Measurements from ENCODE around the gene ALK. TPM values are rescaled to one million over a fixed set of nuclear protein-coding genes. Genes with fewer than 3 reads are reported as not detected.
A peak's percentile ranks its signal among the peaks of the same experiment; 100 is the strongest.
"Not testable (repeated sequence)": the region's sequence is repeated elsewhere in the genome, so short reads cannot be mapped to it uniquely, and the experiment has no call there.

Gene ALK
- total RNA-seq, 2 donors from 2014 or later: 0.37 TPM; not detected in 1

DNA sequence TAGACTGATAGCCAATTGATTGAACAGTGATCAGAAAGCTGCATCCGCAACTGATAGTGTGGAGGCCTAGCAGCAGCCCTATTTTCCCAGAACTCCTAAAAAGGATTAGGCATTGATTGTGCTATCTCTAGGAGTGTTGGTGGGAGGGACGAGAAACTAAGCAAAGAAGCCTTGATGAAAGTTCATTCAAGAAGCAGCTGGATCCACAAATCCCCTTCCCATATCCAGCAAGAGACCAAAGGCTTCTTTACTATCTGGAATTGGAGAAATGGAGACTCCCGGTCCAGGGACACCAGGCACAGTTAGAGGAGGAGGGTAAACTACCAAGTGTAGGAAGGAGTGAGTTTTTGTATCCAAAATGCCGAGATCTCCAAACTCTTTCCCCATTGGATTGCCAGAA is 151.5 kb downstream of the ALK start:
- DNase-seq (ENCODE audit: low spot score): no peak
- intact Hi-C loops (cut with DNase I): no loop called here

GRCh38 chr2:29767606-29768335 is 153.6 kb downstream of the ALK start:
- intact Hi-C loops (cut with DNase I): no loop called here
- DNase-seq (ENCODE audit: low spot score): no peak

DNA sequence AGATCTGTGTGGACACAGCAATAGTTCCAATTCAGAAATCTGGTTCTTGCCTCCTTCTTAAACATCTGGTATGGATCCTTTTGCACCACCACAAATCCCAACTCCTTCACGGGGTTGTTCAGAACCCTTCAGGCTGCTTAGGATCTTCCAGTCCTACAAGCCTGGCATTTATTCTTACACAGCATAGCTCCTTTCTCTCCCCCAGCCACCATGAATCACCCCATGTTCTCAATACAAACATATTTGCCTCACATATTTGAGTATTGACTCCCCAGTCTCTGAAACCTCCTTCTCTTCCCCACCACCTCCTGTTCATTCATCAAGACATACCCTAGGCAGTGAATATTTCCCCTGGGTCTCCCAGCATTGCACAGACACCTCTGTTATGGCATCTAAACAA is 155.2 kb downstream of the ALK start:
- no peak for DNase-seq (ENCODE audit: low spot score)
- intact Hi-C loops (cut with DNase I): no loop called here

DNA sequence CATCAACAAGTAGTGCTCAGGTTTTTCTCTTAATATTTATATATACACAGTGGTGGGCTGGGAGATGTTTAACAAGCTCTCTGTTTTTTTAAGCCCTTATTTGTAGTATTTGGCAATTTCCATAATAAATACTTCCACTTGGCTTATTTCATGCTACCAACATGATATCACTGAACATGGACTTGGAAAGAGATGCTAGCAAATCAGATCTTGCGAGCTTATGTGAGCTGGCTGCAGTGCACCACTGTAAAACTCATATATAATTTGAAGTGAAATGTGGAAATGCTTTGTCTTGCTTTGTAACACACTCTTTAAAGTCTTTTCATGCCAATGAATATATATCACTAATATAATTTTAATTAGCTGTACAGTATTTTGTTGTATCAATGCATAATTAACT is 155.7 kb downstream of the ALK start:
- no peak for DNase-seq (ENCODE audit: low spot score)
- intact Hi-C loops (cut with DNase I): no loop called here

DNA sequence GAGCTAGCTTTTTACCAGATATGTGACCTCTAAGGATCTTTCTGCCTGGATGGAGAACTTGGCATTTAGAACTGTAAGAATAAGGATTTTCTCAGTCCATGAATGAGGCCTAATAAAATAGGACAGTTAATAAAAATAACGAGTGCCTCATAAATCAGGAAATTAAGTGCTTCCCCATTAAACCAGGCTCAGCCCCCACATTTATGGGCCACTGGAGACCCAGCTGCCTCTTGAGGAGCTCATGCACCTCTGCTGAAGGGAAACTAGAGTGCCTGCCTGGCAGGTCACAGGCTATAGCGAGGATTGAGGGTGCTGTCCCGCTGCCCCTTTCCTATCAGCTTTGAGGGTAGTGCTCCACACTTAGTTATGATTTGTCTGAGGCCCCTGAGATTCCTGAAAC is 158.0 kb downstream of the ALK start:
- no peak for DNase-seq (ENCODE audit: low spot score)
- intact Hi-C loops (cut with DNase I): no loop called here

GRCh38 chr2:29762239-29762638 is 159.1 kb downstream of the ALK start:
- intact Hi-C loops (cut with DNase I): no loop called here
- DNase-seq (ENCODE audit: low spot score): no peak

DNA sequence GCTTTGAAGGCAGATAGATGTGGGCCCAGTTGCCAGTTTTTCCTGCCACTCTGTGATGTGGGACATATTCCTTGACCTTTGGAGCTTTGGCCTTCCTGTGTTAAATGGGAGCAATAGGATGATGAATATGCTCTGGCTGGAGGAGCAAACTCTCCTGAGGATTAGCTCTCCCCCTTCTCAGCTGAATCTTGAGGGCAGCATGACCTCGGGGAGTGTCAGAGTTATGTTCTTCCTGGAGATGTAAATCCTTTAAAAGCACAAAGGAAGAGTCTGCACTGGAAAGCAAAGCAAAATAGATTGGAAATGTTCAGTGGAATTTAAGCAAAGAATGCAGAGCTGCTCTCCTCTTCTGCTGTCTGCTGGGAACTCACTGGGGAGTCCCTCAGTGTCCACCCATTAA is 160.1 kb downstream of the ALK start:
- DNase-seq (ENCODE audit: low spot score): no peak
- intact Hi-C loops (cut with DNase I): no loop called here

GRCh38 chr2:29760008-29760407 is 161.4 kb downstream of the ALK start:
- DNase-seq (ENCODE audit: low spot score): no peak
- intact Hi-C loops (cut with DNase I): no loop called here

GRCh38 chr2:29759360-29759759 is 162.0 kb downstream of the ALK start:
- no peak for DNase-seq (ENCODE audit: low spot score)
- intact Hi-C loops (cut with DNase I): no loop called here

- DNase-seq (ENCODE audit: low spot score): peak; percentile 64
- intact Hi-C loops (cut with DNase I): no loop called here
Measured at GRCh38 chr2:29755829-29756228, 165.6 kb downstream of the ALK start.

DNA sequence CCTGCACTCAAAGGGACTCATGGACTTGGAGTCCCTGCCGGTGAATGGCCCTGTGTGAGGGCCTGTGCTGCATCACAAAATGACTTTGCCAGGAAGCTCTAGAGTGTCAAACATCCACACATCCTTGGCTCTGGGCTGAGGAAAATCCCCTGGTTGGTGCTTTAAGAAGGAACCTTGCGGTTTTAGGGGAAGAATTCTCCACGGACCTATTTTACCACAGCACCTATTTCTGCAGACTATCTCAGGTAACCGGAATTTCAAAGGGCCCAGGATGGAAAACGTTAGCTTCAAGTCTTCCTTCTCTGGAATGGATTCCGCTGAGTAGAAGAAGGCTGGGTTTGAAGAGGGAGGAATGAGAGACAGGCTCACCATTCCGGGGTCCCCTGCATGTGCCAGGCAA is 166.2 kb downstream of the ALK start:
- no peak for DNase-seq (ENCODE audit: low spot score)
- intact Hi-C loops (cut with DNase I): no loop called here

DNA sequence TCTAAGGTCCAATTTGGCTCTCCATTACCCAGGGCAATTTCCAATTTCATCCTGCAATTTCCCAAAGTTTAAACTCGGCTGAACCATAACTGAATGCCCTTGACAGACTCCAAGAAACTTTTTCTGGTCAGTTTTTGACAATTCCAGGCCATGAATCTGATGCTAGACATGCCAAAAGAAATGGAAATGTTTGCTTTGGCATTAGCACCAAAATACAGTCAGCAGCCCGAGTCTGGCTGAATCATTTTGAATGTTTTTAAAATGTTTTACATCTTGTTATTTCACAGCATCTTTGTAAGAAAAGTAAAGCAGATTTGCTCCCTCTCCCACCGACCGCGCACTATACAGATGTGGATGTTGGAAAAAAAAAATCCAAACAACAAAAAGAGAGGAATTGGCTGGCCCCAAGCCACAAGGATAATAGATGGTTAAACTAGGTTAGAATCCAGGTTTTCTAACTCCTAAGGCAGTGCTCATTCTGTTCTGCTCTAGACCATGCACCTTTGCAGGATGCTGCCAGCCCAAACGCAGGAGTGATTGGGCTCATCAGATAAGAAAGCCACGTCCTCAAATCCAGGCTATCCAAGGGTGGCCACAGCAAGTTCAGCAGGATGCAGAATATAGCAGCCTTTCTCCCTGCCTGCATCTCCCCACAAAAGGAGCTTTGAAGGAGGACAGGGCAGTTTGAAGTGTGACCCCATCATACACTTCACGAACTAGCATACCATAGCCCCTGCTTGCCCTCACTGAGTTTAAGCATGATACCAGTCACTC is 167.5 kb downstream of the ALK start:
- intact Hi-C loops (cut with DNase I): no loop called here
- no peak for DNase-seq (ENCODE audit: low spot score)

DNA sequence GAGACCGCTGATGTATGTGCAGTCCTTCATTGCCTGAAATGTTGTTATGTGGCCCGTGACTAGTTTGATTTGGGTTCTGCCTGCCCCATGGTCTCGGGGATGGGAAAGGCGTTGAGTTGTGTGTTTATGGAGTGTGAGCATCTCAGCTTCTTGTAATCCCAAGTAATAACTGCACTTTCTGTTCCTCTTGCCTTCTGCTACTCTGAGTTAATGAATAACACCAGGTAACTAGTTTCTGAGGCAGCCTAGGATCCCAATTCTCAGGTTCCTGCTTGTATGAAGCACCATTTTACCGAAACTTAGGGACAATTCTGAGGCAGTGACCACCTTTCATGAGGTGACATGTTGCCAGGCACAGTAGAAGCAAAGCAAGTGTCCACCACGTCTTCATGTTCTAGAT is 170.0 kb downstream of the ALK start:
- no peak for DNase-seq (ENCODE audit: low spot score)
- intact Hi-C loops (cut with DNase I): no loop called here

- DNase-seq (ENCODE audit: low spot score); intact Hi-C loops (cut with DNase I): not testable (repeated sequence)
Measured at GRCh38 chr2:29750463-29750862, 170.9 kb downstream of the ALK start.

DNA sequence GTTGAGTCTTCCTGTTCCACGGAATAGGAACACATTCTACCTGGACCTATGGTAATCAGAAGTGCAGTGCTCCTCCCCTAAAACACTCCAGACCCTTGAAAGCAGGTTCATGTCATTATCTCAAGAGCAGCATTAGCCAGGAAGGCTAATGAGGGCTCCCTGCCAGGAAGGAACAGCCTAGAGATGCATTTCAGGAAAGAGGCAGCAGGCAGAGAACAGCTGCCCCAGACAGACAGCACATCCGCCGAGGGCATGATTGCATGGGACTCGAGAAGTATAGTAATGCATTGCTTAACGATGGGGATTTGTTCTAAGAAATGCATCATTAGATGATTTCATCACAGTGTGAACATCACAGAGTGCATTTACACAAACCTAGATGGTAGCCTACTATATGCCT is 171.5 kb downstream of the ALK start:
- DNase-seq (ENCODE audit: low spot score): no peak
- intact Hi-C loops (cut with DNase I): no loop called here

DNA sequence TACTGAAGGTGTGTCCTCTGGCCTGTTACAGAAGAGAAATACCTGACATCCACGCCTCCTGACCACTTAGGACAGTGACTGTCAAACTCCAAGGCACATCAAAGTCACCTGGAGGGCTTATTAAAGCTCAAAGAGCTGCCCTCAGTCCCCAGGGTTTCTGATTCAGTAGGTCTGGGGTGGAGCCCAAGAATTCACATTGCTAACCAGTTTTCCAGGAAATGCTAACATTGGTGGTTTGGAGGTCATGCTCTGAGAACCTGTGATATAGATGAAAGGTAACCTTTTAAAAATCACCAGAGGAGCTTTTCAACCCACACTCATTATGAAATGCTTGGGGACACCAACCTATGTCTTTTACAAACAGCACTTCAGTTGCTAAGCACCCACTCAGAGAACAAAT is 172.3 kb downstream of the ALK start:
- DNase-seq (ENCODE audit: low spot score): no peak
- intact Hi-C loops (cut with DNase I): no loop called here

- DNase-seq (ENCODE audit: low spot score): no peak
- intact Hi-C loops (cut with DNase I): no loop called here
Measured at GRCh38 chr2:29747786-29748470, 173.5 kb downstream of the ALK start.

GRCh38 chr2:29744976-29745375 is 176.4 kb downstream of the ALK start:
- no peak for DNase-seq (ENCODE audit: low spot score)
- intact Hi-C loops (cut with DNase I): no loop called here

- intact Hi-C loops (cut with DNase I): no loop called here
Measured at GRCh38 chr2:29743516-29743915, 177.9 kb downstream of the ALK start.

DNA sequence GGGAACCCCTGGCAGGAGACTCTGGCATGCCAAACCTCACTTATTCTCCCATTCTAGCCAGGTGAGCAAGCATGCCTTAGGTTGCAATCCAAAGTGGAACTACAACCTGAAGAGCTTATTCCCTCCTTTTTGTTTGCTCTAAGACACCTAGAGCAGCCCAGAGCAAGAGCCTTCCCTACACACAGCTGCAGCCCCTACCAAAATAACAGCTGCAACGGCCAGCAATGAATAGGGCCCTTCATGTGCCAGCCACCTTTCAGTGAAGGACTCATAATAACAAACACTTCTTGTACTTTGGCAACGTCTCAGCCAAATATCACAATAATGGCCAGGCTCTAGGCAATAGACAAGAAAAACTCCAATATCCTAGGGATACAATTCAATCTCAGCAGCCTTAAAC is 178.7 kb downstream of the ALK start:
- intact Hi-C loops (cut with DNase I): no loop called here
- DNase-seq (ENCODE audit: low spot score): no peak

More at GRCh38 chr2:29743516-29743915, 177.9 kb downstream of the ALK start:
- no peak for DNase-seq (ENCODE audit: low spot score)
